Mesenchymal stem cell (in vitro differentiated cells and primary cell): ENCODE data around the gene BIN2.
"Not testable (repeated sequence)": the region's sequence is repeated elsewhere in the genome, so short reads cannot be mapped to it uniquely, and the experiment has no call there.

Source experiments
- DNase-seq: peaks from one replicate; pipeline ENCODE4 v3.0.0-alpha.2; 2013
- H2AFZ ChIP-seq: one replicate; pipeline ENCODE4 v1.6.1; 2013; ENCODE audit warnings: low read depth, mild to moderate bottlenecking, control low read depth, inconsistent platforms, low read length, moderate library complexity
- H2AK5ac ChIP-seq: 2 replicates; pipeline ENCODE4 v1.6.1; 2013; ENCODE audit warnings: low read length, moderate library complexity, mild to moderate bottlenecking, inconsistent platforms; ENCODE audit not compliant: severe bottlenecking
- H2BK120ac ChIP-seq: one replicate; pipeline ENCODE4 v1.6.1; 2013; ENCODE audit warnings: low read depth, mild to moderate bottlenecking, inconsistent platforms, low read length, moderate library complexity
- H2BK12ac ChIP-seq, 2 experiments: one replicate each; pipeline ENCODE4 v1.6.1; 2013; ENCODE audit warnings: inconsistent platforms in 2 of 2, low read length in 2 of 2, mild to moderate bottlenecking in 2 of 2, moderate library complexity in 2 of 2, control low read depth in 1 of 2
- H2BK15ac ChIP-seq: one replicate; pipeline ENCODE4 v1.6.1; 2013; ENCODE audit warnings: mild to moderate bottlenecking, low read depth, inconsistent platforms; ENCODE audit not compliant: poor library complexity, severe bottlenecking
- H2BK5ac ChIP-seq: 2 replicates; pipeline ENCODE4 v1.6.1; 2013; ENCODE audit warnings: low read depth, mild to moderate bottlenecking, low read length, control low read depth, inconsistent platforms; ENCODE audit not compliant: poor library complexity, severe bottlenecking
- H3K14ac ChIP-seq, 2 experiments: one replicate each; pipeline ENCODE4 v1.6.1; 2013; ENCODE audit warnings: inconsistent platforms in 2 of 2, low read length in 2 of 2, control low read depth in 1 of 2, mild to moderate bottlenecking in 1 of 2, moderate library complexity in 1 of 2
- H3K18ac ChIP-seq, 2 experiments: one replicate each; pipeline ENCODE4 v1.6.1; 2013; ENCODE audit warnings: inconsistent platforms in 2 of 2, low read length in 2 of 2, control low read depth in 1 of 2, low read depth in 1 of 2, mild to moderate bottlenecking in 1 of 2
- H3K23ac ChIP-seq, 2 experiments: one replicate each; pipeline ENCODE4 v1.6.1; 2013; ENCODE audit warnings: inconsistent platforms in 2 of 2, low read length in 2 of 2, mild to moderate bottlenecking in 2 of 2, moderate library complexity in 2 of 2, control low read depth in 1 of 2
- H3K27ac ChIP-seq: 2 replicates; pipeline ENCODE4 v1.5.1; 2013; ENCODE audit warnings: mild to moderate bottlenecking, moderate library complexity, low read length, control low read depth, inconsistent platforms; ENCODE audit not compliant: poor library complexity, severe bottlenecking
- H3K27me3 ChIP-seq, 2 experiments: 2 replicates each; pipeline versions ENCODE4 v1.6.1 to v1.7.0; 2013; ENCODE audit warnings: low read length in 2 of 2, mild to moderate bottlenecking in 2 of 2, moderate library complexity in 2 of 2, control low read depth in 1 of 2, inconsistent platforms in 1 of 2; ENCODE audit not compliant: control insufficient read depth in 1 of 2, insufficient read depth in 1 of 2
- H3K36me3 ChIP-seq, 2 experiments: 2 replicates each; pipeline versions ENCODE4 v1.6.1 to v1.7.0; 2013; ENCODE audit warnings: low read length in 2 of 2, control low read depth in 1 of 2, inconsistent platforms in 1 of 2, low read depth in 1 of 2, mild to moderate bottlenecking in 1 of 2; ENCODE audit not compliant: insufficient read depth in 2 of 2, control insufficient read depth in 1 of 2
- H3K4ac ChIP-seq, 2 experiments: one replicate each; pipeline ENCODE4 v1.6.1; 2013; ENCODE audit warnings: inconsistent platforms in 2 of 2, low read length in 2 of 2, mild to moderate bottlenecking in 2 of 2, moderate library complexity in 2 of 2, control low read depth in 1 of 2, low read depth in 1 of 2
- H3K4me1 ChIP-seq: 2 replicates; pipeline ENCODE4 v1.6.1; 2013; ENCODE audit warnings: low read depth, low read length, control low read depth; ENCODE audit not compliant: control insufficient read depth, insufficient read depth
- H3K4me2 ChIP-seq: 2 replicates; pipeline ENCODE4 v1.6.1; 2013; ENCODE audit warnings: low read length, mild to moderate bottlenecking, inconsistent platforms; ENCODE audit not compliant: poor library complexity, severe bottlenecking
- H3K4me3 ChIP-seq, 2 experiments: 2 replicates each; pipeline versions ENCODE4 v1.5.1 to v1.7.0; 2013; ENCODE audit warnings: low read length in 2 of 2, mild to moderate bottlenecking in 2 of 2, control low read depth in 1 of 2, low read depth in 1 of 2; ENCODE audit not compliant: insufficient read depth in 1 of 2
- H3K79me1 ChIP-seq: replicated peaks from 2 replicates; pipeline ENCODE4 v1.6.1; 2013; ENCODE audit warnings: mild to moderate bottlenecking, control low read depth, low read length, inconsistent platforms; ENCODE audit not compliant: poor library complexity, severe bottlenecking
- H3K9ac ChIP-seq: 2 replicates; pipeline ENCODE4 v1.7.0; 2013; ENCODE audit warnings: mild to moderate bottlenecking, low read length, moderate library complexity
- H3K9me3 ChIP-seq: 2 replicates; pipeline ENCODE4 v1.7.0; 2013; ENCODE audit warnings: mild to moderate bottlenecking, low read length; ENCODE audit not compliant: control insufficient read depth
- H4K8ac ChIP-seq: one replicate; pipeline ENCODE4 v1.6.1; 2013; ENCODE audit warnings: inconsistent platforms, mild to moderate bottlenecking, low read length, moderate library complexity
- H4K91ac ChIP-seq: one replicate; pipeline ENCODE4 v1.6.1; 2013; ENCODE audit warnings: mild to moderate bottlenecking, low read length, inconsistent platforms
- WGBS: methylation state at CpG from one replicate; pipeline ENCODE4 v1.1.7; 2013; ENCODE audit warnings: mixed read lengths; 5-methylcytosine and 5-hydroxymethylcytosine counted together

BIN2 gene

DNA sequence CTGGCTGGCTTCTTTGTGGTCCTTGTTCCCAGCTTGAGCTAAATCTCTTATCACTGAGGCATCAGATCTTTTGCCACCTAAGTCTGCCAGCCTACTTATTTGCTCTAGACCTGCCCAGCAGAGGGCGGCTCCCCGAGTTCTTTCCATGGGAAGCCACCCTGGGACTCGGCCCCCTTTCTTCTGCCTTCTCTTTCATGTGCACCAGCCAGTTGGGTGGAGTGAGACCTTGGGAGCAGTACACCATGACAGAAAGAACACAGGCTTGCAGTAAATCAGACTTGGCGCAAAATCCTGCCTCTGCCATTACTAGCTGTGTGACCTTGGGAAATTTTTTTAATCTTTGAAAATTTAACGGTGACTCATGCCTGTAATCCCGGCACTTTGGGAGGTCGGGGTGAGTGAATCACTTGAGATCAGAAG lies 61.2 kb downstream of the BIN2 start:
- no peak overlapping the region for H4K8ac ChIP-seq
- H2AK5ac ChIP-seq: no peak overlapping the region
- H3K79me1 ChIP-seq: peaks cover 11% of the 10 kb centered on the region
- H3K27me3 ChIP-seq: no peaks in the 10 kb centered on the region
- 34% methylated on average over 7 of the region's 7 CpGs for WGBS
- H3K9ac ChIP-seq: no peak overlapping the region
- H3K4me3 ChIP-seq: no peak overlapping the region
- peaks cover 0 to 2% of the 10 kb centered on the region in 2 experiments for H3K36me3 ChIP-seq
- H3K14ac ChIP-seq: no peak overlapping the region
- no peak overlapping the region for H2BK15ac ChIP-seq
- H3K4me2 ChIP-seq: no peak overlapping the region
- H3K4me1 ChIP-seq: no peaks in the 10 kb centered on the region
- H3K9me3 ChIP-seq: no peaks in the 10 kb centered on the region
- H3K4ac ChIP-seq: no peak overlapping the region
- H3K18ac ChIP-seq: no peak overlapping the region
- H3K27ac ChIP-seq: no peak overlapping the region
- no peak overlapping the region for H2BK5ac ChIP-seq
- no peak overlapping the region for H2BK120ac ChIP-seq
- H2BK12ac ChIP-seq: no peak overlapping the region
- H3K23ac ChIP-seq: no peak overlapping the region
- peak; percentile 68 for DNase-seq
- no peak overlapping the region for H2AFZ ChIP-seq
- H4K91ac ChIP-seq: no peak overlapping the region

- not testable (repeated sequence) for H2BK120ac ChIP-seq, H3K27ac ChIP-seq, H3K4me1 ChIP-seq, H4K91ac ChIP-seq, H3K4me2 ChIP-seq, H2BK12ac ChIP-seq, H2BK15ac ChIP-seq, H2AFZ ChIP-seq, H3K18ac ChIP-seq, H2AK5ac ChIP-seq, DNase-seq, H3K4ac ChIP-seq, H3K4me3 ChIP-seq, H3K36me3 ChIP-seq, H3K9ac ChIP-seq, H2BK5ac ChIP-seq, H3K14ac ChIP-seq, H4K8ac ChIP-seq, H3K23ac ChIP-seq, H3K9me3 ChIP-seq, H3K27me3 ChIP-seq
- WGBS: 100% methylated on average over 1 of the region's 1 CpG
- H3K79me1 ChIP-seq: peaks cover 16% of the 10 kb centered on the region
These were observed 64.4 kb downstream of the BIN2 start for GRCh38 chr12:51259600-51259999.

DNA sequence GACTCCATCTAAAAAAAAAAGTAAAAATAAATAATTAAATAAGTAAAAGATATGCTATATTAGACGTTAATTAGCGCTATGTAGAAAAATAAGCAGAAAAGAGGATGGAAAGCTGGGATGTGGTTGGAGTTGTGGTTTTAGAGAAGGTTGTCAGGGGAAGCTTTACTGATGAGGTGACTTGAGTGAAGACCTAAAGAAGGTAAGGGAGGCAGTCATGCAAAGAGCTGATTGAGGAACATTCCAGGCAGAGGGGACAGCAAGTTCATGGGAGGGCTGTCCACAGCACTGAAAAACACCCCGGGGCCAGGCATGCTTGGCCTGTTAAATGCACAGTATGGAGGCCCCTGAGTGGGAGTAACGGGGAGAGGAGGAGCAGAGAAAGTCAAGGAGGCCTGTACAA lies 69.4 kb downstream of the BIN2 start:
- no peaks in the 10 kb centered on the region for H3K9me3 ChIP-seq
- no peak overlapping the region for H3K4me3 ChIP-seq
- H3K4ac ChIP-seq: no peak overlapping the region
- peaks cover 2% of the 10 kb centered on the region for H3K4me1 ChIP-seq
- no peak overlapping the region for H2BK120ac ChIP-seq
- no peak overlapping the region for H2BK15ac ChIP-seq
- no peak overlapping the region for H3K4me2 ChIP-seq
- no peak overlapping the region for H2AK5ac ChIP-seq
- no peak overlapping the region for H3K18ac ChIP-seq
- H2BK12ac ChIP-seq: no peak overlapping the region
- no peaks in the 10 kb centered on the region for H3K27me3 ChIP-seq
- H3K36me3 ChIP-seq: peaks cover 0 to 17% of the 10 kb centered on the region in 2 experiments
- 88% methylated on average over 4 of the region's 4 CpGs for WGBS
- H2BK5ac ChIP-seq: no peak overlapping the region
- DNase-seq: no peak
- no peak overlapping the region for H4K8ac ChIP-seq
- H3K79me1 ChIP-seq: peaks cover 10% of the 10 kb centered on the region
- H2AFZ ChIP-seq: no peak overlapping the region
- no peak overlapping the region for H4K91ac ChIP-seq
- no peak overlapping the region for H3K23ac ChIP-seq
- no peak overlapping the region for H3K9ac ChIP-seq
- no peak overlapping the region for H3K27ac ChIP-seq
- H3K14ac ChIP-seq: no peak overlapping the region

DNA sequence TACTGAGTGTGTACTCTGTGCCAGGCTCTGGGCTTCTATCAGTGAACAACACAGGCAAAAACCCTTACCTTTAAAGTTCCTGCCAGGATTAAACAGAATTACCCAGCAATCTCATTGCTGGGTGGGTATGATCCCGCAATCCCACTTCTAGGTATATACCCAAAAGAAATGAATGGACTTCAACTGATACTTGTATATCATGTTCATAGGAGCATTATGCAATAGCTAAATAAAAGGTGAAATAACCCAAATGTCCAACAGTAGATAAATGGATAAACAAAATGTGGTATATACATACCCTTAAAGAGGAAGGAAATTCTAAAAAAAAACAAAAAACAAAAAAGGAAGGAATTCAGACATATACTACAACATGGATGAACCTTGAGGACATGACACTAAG lies 70.7 kb downstream of the BIN2 start:
- Histone ChIP-seq H3K9ac (no peak overlapping the region), H3K36me3 (peaks cover 0 to 23% of the 10 kb centered on the region in 2 experiments), H4K8ac (no peak overlapping the region), H2BK15ac (no peak overlapping the region), H3K79me1 (peaks cover 8% of the 10 kb centered on the region), H3K9me3 (no peaks in the 10 kb centered on the region), H2AK5ac (no peak overlapping the region), H2BK120ac (no peak overlapping the region), H2BK5ac (no peak overlapping the region), H3K27ac (no peak overlapping the region), H3K4ac (no peak overlapping the region), H3K27me3 (no peaks in the 10 kb centered on the region), H3K18ac (no peak overlapping the region), H3K14ac (no peak overlapping the region), H3K4me2 (no peak overlapping the region), H3K4me3 (no peak overlapping the region), H4K91ac (no peak overlapping the region), H3K23ac (no peak overlapping the region), H3K4me1 (peaks cover 2% of the 10 kb centered on the region), H2AFZ (no peak overlapping the region), H2BK12ac (no peak overlapping the region)
- no peak for DNase-seq
- no CpG with 5 or more reads among the region's 1 CpG for WGBS
